Choroid plexus epithelial cell (primary cell): ENCODE data around the gene SUMO2.
A peak's percentile ranks its signal among the peaks of the same experiment; 100 is the strongest.
"Not testable (repeated sequence)": the region's sequence is repeated elsewhere in the genome, so short reads cannot be mapped to it uniquely, and the experiment has no call there.

Experiments used
- DNase-seq: peaks from one replicate; pipeline ENCODE4 v3.0.0-alpha.2; 2010; ENCODE audit warnings: low read depth
- H3K4me3 ChIP-seq: 2 replicates; pipeline ENCODE4 v1.5.1; 2011; ENCODE audit warnings: low read depth, mild to moderate bottlenecking, control low read depth, low read length, moderate library complexity
- CTCF ChIP-seq: conservative IDR thresholded peaks from 2 replicates; pipeline ENCODE4 v1.5.1; 2011; ENCODE audit warnings: low read depth, mild to moderate bottlenecking, control low read depth, inconsistent platforms, low read length, moderate library complexity

SUMO2 gene

GRCh38 chr17:75128694-75129505, 53.9 kb downstream of the SUMO2 start:
- H3K4me3 ChIP-seq: no peak overlapping the region
- TF ChIP-seq CTCF: no peak
- DNase-seq: no peak

DNA sequence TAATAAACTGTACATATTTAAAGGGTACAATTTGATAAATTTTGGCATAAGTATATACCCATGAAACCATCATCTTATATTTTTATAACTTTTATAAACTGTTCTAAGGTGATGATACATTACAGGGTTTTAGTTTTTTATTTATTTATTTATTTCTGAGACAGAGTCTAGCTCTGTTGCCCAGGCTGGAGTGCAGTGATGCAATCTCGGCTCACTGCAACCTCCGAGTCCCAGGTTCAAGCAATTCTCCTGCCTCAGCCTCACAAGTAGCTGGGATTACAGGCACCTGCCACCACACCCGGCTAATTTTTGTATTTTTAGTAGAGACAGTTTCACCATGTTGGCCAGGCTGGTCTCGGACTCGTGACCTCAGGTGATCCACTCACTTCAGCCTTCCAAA, 54.8 kb downstream of the SUMO2 start:
- not testable (repeated sequence) for H3K4me3 ChIP-seq, DNase-seq

- no peak for TF ChIP-seq CTCF
- H3K4me3 ChIP-seq: no peak overlapping the region
- DNase-seq: no peak
These were observed 55.8 kb downstream of the SUMO2 start for GRCh38 chr17:75126954-75127353.

DNA sequence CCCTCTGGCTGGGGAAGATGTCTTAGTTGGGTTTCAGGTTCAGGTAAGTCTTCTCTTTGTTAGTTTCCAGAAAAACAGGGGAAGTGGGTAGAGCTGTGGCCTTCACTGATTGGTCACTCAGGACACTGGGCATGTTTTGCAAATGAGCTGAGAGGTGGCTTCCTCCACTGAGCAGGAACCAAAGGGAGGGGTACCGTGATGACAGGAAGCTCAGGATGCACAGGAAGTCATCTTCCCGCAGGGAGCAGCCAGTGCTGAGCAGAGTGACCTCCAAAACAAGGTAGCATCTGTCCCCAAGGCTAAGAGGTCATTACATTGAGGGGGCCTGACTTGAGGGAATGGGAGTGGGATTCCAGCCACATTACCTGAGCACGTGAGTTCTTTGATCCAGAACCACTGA, 56.8 kb downstream of the SUMO2 start:
- no peak for DNase-seq
- no peak for TF ChIP-seq CTCF
- no peak overlapping the region for H3K4me3 ChIP-seq

GRCh38 chr17:75124819-75125162, 58.0 kb downstream of the SUMO2 start:
- no peak overlapping the region for H3K4me3 ChIP-seq

GRCh38 chr17:75124041-75124818, 58.5 kb downstream of the SUMO2 start:
- peak; percentile 34 for DNase-seq
- H3K4me3 ChIP-seq: no peak overlapping the region
- no peak for TF ChIP-seq CTCF

More at GRCh38 chr17:75124819-75125162, 58.0 kb downstream of the SUMO2 start:
- no peak for TF ChIP-seq CTCF
- DNase-seq: no peak

DNA sequence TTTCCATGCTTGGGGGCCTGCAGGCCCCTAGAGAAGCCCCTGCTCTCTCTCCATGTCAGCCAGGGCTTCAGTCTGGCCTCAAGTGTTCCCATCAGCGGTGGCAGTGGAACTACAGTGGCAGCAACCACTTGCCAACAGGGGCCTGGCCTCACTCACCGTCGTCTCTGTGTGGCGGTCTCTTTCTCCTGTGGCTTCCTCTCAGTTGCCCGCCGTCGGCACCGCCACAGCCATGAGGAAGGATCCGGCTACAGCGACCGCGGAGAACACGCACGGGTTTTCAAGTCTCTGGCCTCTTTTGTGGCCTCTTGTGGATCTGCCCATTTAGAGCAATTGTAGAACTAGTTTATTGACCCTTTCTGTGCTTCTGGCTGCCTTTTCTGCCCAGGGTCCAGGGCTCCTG, 64.5 kb downstream of the SUMO2 start:
- DNase-seq: no peak
- no peak for TF ChIP-seq CTCF
- H3K4me3 ChIP-seq: no peak overlapping the region
